Measurements from ENCODE around the gene NUF2.
"Not testable (repeated sequence)": the region's sequence is repeated elsewhere in the genome, so short reads cannot be mapped to it uniquely, and the experiment has no call there.

Gene NUF2

DNA sequence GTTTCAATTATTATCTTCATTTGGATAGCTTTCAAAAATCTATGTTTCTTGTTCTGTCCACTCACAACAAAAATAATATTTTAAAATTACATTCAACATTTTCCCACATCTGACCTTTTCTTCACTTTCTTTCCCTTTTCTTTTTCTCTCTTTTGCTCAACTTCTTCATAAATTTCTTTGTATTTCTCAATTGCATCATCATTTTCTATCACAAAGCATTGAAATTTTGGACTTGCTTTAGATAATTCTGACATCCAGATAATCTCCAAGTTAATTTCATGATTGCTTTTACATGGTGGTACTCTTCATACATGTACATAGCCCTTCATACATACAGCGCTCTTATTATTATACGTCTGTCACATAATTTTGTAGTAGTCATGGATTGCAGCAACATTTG, 30.2 kb downstream of the NUF2 start:
- Histone ChIP-seq H3K4me3 (ENCODE audit: low read length) (no peak overlapping the region), H3K36me3 (ENCODE audit: control insufficient read depth, insufficient read depth, low read length) (no peaks in the 10 kb centered on the region), H3K27ac (ENCODE audit: low read depth, low read length) (no peak overlapping the region), H3K4me1 (ENCODE audit: control insufficient read depth, insufficient read depth, low read length) (no peaks in the 10 kb centered on the region), H3K9ac (ENCODE audit: low read length) (no peak overlapping the region), H3K27me3 (ENCODE audit: control insufficient read depth, insufficient read depth, low read length) (no peaks in the 10 kb centered on the region)

DNA sequence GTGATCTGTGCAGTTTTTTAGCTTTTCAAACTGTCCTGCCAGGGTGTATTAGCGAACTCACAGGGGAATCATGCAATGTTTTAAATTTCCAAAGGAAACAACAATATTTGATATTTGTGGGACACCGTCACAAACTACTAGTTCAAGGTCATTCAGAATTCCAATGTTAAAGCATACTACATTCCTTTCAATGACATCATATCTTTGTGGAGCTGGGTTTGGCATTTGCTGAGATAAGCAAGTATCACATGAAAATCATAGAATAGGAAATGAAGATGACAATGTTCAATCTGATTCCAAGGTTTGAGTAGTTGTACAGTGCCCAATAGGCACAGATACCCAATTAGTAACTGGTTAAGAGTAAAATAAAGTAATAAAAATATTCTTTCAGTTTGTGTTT, 35.6 kb downstream of the NUF2 start:
- Histone ChIP-seq H3K36me3 (ENCODE audit: control insufficient read depth, insufficient read depth, low read length) (no peaks in the 10 kb centered on the region), H3K4me3 (ENCODE audit: low read length) (no peak overlapping the region), H3K4me1 (ENCODE audit: control insufficient read depth, insufficient read depth, low read length) (peaks cover 4% of the 10 kb centered on the region), H3K27ac (ENCODE audit: low read depth, low read length) (no peak overlapping the region), H3K9ac (ENCODE audit: low read length) (no peak overlapping the region), H3K27me3 (ENCODE audit: control insufficient read depth, insufficient read depth, low read length) (no peaks in the 10 kb centered on the region)

DNA sequence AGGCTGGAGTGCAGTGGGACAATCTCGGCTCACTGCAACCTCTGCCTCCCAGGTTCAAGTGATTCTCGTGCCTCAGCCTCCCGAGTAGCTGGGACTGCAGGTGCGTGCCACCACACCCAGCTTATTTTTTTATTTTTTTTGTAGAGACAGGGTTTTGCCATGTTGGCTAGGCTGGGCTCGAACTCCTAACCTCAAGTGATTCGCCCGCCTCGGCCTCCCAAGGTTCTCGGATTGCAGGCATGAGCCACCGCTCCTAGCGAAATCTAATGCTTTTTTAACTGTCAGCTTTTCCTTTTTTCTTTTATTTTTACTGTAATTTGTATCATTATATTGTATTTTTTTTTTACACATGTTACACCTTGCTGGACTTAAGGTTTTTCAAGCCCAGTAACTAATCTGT, 36.4 kb downstream of the NUF2 start:
- H3K4me1 ChIP-seq (ENCODE audit: control insufficient read depth, insufficient read depth, low read length); H3K9ac ChIP-seq (ENCODE audit: low read length); H3K27ac ChIP-seq (ENCODE audit: low read depth, low read length); H3K4me3 ChIP-seq (ENCODE audit: low read length); H3K36me3 ChIP-seq (ENCODE audit: control insufficient read depth, insufficient read depth, low read length); H3K27me3 ChIP-seq (ENCODE audit: control insufficient read depth, insufficient read depth, low read length): not testable (repeated sequence)

DNA sequence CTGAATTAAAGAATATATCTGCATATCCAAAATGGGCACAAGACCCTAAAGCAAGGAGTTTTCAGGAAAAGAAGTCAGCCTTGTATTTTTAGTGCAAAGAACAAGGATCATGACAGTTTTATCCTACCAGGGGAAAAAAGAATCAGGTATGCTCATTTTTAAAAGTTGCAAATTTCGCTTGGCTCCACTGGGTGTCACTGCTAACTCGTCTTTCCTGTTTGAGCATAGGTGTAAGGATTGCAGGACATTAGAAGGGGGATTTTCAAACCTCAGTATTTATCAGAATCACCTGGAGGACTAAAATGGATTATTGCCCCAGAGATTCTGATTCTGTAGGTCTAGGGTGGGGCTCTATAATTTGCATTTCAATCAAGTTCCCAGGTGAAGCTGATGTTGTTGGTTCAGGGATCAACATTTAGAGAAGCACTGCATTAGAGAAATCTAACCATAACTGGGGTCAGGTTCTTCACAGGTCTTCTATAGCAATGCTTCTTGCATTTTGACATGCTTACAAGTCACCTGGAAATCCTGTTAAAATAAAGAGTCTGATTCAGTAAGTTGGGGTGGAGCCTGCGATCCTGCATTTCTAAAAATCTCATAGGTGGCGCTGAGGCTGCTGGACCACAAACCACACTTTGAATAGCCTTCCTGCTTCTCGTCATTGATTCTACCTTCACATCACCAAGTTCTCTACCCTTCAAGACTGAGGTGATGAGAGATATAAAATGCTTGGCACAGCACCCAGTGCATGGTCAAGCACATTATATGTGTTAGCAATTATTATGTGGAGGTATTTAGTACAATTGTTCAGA, 39.6 kb downstream of the NUF2 start:
- no peaks in the 10 kb centered on the region for H3K27me3 ChIP-seq (ENCODE audit: control insufficient read depth, insufficient read depth, low read length)
- no peak overlapping the region for H3K9ac ChIP-seq (ENCODE audit: low read length)

DNA sequence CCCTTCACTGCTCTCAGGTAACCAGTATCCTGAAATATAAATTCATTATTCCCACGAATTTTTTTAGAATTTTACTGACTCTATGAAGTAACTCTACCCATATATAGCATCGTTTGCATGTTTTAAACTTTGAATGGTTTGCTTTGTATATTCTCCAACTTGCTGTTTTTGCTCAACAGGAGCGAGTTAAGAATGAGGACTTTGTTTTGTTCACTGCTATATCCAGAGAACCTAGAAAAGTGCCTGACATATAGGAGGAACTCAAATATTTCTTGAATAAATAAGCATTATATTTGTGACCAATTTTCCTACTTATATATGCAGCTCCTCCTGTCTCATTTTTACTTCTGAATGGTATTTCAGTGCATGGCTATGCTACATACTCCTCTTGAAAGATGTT, 43.4 kb downstream of the NUF2 start:
- Histone ChIP-seq H3K4me3 (ENCODE audit: low read length) (no peak overlapping the region), H3K4me1 (ENCODE audit: control insufficient read depth, insufficient read depth, low read length) (peaks cover 4% of the 10 kb centered on the region), H3K9ac (ENCODE audit: low read length) (no peak overlapping the region), H3K27me3 (ENCODE audit: control insufficient read depth, insufficient read depth, low read length) (no peaks in the 10 kb centered on the region), H3K36me3 (ENCODE audit: control insufficient read depth, insufficient read depth, low read length) (no peaks in the 10 kb centered on the region), H3K27ac (ENCODE audit: low read depth, low read length) (no peak overlapping the region)

More for the DNA sequence above, 39.6 kb downstream of the NUF2 start:
- Histone ChIP-seq H3K4me3 (ENCODE audit: low read length) (no peak overlapping the region), H3K27ac (ENCODE audit: low read depth, low read length) (no peak overlapping the region), H3K36me3 (ENCODE audit: control insufficient read depth, insufficient read depth, low read length) (no peaks in the 10 kb centered on the region), H3K4me1 (ENCODE audit: control insufficient read depth, insufficient read depth, low read length) (peaks cover 4% of the 10 kb centered on the region)

DNA sequence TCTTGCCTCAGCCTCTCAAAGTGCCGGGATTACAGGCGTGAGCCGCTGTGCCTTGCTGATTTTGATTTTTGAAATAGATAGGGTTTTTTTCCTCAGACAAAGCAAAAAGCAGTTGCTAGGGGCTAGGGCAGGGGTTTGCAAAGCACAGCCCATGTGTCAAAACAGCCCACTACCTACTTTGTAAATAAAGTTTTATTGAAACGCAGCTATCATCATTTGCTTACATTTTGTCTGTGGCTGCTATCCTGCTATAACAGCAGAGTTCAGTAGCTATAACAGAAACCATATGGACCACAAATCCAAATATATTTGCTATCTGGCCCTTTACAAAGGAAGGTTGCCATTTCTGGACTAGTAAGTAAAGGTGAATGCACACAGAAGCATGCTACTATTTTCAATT, 44.8 kb downstream of the NUF2 start:
- no peak overlapping the region for H3K4me3 ChIP-seq (ENCODE audit: low read length)
- peaks cover 10% of the 10 kb centered on the region for H3K4me1 ChIP-seq (ENCODE audit: control insufficient read depth, insufficient read depth, low read length)
- H3K27me3 ChIP-seq (ENCODE audit: control insufficient read depth, insufficient read depth, low read length) = no peaks in the 10 kb centered on the region
- no peaks in the 10 kb centered on the region for H3K36me3 ChIP-seq (ENCODE audit: control insufficient read depth, insufficient read depth, low read length)
- no peak overlapping the region for H3K27ac ChIP-seq (ENCODE audit: low read depth, low read length)
- H3K9ac ChIP-seq (ENCODE audit: low read length) = no peak overlapping the region

DNA sequence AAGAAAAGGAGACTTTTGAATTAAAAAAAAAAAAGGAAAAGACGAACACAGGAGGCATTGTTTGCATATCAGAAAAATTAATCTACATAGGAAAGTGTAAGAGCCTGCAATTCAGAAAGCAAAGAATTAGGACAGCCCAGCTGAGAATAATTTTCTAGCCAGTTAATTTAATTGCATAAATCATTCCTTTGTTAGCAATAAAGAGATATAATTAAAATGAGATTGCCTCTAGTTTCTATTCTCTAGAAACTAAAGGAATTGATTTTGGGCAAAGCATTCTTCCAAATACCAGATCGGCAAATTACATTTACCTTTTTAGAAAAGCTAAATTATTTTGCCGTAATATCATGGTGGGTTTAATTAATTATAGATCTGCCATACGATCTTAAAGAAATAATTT, 46.0 kb downstream of the NUF2 start:
- no peaks in the 10 kb centered on the region for H3K36me3 ChIP-seq (ENCODE audit: control insufficient read depth, insufficient read depth, low read length)
- no peaks in the 10 kb centered on the region for H3K27me3 ChIP-seq (ENCODE audit: control insufficient read depth, insufficient read depth, low read length)
- H3K9ac ChIP-seq (ENCODE audit: low read length) = no peak overlapping the region
- H3K27ac ChIP-seq (ENCODE audit: low read depth, low read length) = no peak overlapping the region
- H3K4me3 ChIP-seq (ENCODE audit: low read length) = no peak overlapping the region
- H3K4me1 ChIP-seq (ENCODE audit: control insufficient read depth, insufficient read depth, low read length) = peaks cover 14% of the 10 kb centered on the region

DNA sequence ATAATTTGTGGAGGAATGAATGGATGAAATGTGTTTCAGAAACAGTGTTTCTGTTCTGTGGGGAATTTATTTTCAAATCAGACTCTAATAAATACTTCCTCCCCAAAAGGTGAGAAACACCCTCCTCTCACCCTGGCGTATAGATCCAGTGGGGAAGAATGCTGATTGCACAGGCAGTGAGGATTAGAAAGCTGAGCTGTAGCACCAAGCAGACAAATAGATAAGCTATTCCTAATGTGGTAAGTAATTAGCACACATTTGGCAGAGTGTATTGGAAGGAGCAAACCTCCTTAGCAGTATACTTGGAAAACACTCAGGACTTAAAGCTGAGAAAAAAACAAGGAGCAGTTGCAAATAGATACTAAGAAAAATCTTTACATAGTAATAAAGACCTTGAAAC, 50.8 kb downstream of the NUF2 start:
- no peaks in the 10 kb centered on the region for H3K27me3 ChIP-seq (ENCODE audit: control insufficient read depth, insufficient read depth, low read length)
- H3K27ac ChIP-seq (ENCODE audit: low read depth, low read length) = no peak overlapping the region
- no peaks in the 10 kb centered on the region for H3K36me3 ChIP-seq (ENCODE audit: control insufficient read depth, insufficient read depth, low read length)
- peaks cover 16% of the 10 kb centered on the region for H3K4me1 ChIP-seq (ENCODE audit: control insufficient read depth, insufficient read depth, low read length)
- H3K4me3 ChIP-seq (ENCODE audit: low read length) = no peak overlapping the region
- H3K9ac ChIP-seq (ENCODE audit: low read length) = no peak overlapping the region

DNA sequence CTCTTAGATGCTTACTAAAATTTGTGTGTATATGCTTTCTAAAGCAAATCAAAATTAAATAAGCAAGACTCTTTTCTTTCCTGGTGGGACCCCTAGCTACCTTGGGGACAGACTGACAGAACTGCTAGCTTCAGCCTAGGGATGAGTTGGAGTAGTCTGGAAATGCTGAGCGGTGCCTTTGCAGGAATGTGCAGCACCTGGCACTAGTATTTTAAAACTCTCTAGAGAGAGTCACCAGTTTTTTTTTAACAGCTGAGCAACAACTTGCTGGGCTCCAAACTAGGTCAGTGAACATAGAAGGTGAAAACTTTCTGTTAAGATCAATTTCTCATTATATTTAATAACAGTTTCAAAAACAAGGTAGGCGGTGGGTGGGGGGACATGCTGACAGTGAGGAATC, 56.8 kb downstream of the NUF2 start:
- no peaks in the 10 kb centered on the region for H3K36me3 ChIP-seq (ENCODE audit: control insufficient read depth, insufficient read depth, low read length)
- peaks cover 18% of the 10 kb centered on the region for H3K4me1 ChIP-seq (ENCODE audit: control insufficient read depth, insufficient read depth, low read length)
- H3K27me3 ChIP-seq (ENCODE audit: control insufficient read depth, insufficient read depth, low read length) = no peaks in the 10 kb centered on the region
- no peak overlapping the region for H3K4me3 ChIP-seq (ENCODE audit: low read length)
- H3K27ac ChIP-seq (ENCODE audit: low read depth, low read length) = no peak overlapping the region
- no peak overlapping the region for H3K9ac ChIP-seq (ENCODE audit: low read length)

DNA sequence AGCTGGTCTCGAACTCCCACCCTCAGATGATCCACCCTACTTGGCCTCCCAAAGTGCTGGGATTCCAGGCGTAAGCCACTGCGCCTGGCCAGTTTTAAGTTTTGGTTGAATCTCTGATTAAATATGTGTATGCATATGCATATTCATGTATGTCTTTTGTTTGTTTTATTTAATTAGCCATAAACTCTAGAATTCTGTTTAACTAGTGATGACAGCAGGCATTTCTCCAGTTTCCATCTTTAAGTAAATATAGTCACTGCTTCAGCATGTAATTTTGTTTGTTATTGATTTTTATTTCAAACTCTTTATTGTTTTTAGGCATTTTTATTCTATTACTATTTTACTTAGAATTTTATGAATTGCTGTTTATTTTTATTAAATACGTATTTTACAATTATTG, 58.0 kb downstream of the NUF2 start:
- Histone ChIP-seq H3K9ac (ENCODE audit: low read length) (no peak overlapping the region), H3K27me3 (ENCODE audit: control insufficient read depth, insufficient read depth, low read length) (no peaks in the 10 kb centered on the region), H3K4me3 (ENCODE audit: low read length) (no peak overlapping the region), H3K27ac (ENCODE audit: low read depth, low read length) (no peak overlapping the region), H3K36me3 (ENCODE audit: control insufficient read depth, insufficient read depth, low read length) (no peaks in the 10 kb centered on the region), H3K4me1 (ENCODE audit: control insufficient read depth, insufficient read depth, low read length) (peaks cover 18% of the 10 kb centered on the region)

DNA sequence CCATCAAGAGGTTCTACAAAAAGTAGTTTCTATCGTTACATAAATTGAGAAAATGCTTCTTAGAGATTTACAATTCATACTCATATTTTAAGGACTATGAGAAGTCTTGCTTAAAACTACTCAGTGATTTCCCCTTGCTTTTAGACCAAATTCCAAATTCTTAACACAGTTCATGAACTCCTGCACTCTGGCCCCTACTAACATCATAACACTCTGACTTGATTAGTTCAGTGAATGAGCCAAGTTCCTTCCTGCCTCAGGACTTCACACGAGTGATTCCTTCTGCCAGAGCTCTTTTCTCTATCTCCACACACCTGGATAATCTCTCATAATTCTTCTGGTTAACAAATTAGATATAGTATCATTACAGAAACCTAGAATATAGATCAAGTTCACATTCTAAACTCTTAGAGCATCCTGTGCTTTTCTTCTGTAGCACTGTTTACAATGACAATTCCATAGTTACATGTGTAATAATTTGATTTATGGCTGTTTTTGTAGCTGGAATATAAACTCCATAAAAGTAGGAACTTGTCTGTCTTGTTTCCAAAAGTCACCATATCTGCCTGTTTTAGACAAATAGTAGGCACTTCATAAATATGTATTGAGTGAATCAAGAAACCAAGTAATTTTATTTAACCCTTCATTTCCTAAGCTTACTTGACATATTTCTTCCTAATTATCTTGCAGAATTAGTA, 59.9 kb downstream of the NUF2 start:
- no peak overlapping the region for H3K4me3 ChIP-seq (ENCODE audit: low read length)

DNA sequence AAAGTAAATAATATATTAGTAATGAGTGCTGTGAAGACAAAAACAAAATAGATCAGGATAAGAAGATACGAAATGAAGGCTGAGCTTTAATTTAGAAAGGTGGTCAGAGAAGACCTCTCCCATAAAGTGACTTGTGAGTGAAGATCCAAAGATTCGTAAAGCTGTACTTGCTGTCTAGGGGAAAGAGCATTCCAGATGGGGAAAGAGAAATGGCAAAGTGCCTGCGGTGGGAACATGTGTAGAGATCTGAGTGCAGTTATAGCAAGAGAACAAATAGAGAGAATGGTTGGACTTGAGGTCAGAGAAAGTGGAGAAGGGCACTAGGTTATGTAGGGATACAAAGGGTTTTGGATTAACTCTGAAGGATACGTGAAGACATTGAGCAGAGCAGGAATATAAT, 60.6 kb downstream of the NUF2 start:
- Histone ChIP-seq H3K27ac (ENCODE audit: low read depth, low read length) (peak overlapping the region; percentile 58), H3K36me3 (ENCODE audit: control insufficient read depth, insufficient read depth, low read length) (no peaks in the 10 kb centered on the region), H3K4me3 (ENCODE audit: low read length) (no peak overlapping the region), H3K27me3 (ENCODE audit: control insufficient read depth, insufficient read depth, low read length) (no peaks in the 10 kb centered on the region), H3K4me1 (ENCODE audit: control insufficient read depth, insufficient read depth, low read length) (peaks cover 16% of the 10 kb centered on the region), H3K9ac (ENCODE audit: low read length) (no peak overlapping the region)

More for the DNA sequence above, 59.9 kb downstream of the NUF2 start:
- peaks cover 16% of the 10 kb centered on the region for H3K4me1 ChIP-seq (ENCODE audit: control insufficient read depth, insufficient read depth, low read length)
- no peaks in the 10 kb centered on the region for H3K27me3 ChIP-seq (ENCODE audit: control insufficient read depth, insufficient read depth, low read length)
- no peak overlapping the region for H3K9ac ChIP-seq (ENCODE audit: low read length)
- peak overlapping the region; percentile 58 for H3K27ac ChIP-seq (ENCODE audit: low read depth, low read length)
- H3K36me3 ChIP-seq (ENCODE audit: control insufficient read depth, insufficient read depth, low read length) = no peaks in the 10 kb centered on the region

DNA sequence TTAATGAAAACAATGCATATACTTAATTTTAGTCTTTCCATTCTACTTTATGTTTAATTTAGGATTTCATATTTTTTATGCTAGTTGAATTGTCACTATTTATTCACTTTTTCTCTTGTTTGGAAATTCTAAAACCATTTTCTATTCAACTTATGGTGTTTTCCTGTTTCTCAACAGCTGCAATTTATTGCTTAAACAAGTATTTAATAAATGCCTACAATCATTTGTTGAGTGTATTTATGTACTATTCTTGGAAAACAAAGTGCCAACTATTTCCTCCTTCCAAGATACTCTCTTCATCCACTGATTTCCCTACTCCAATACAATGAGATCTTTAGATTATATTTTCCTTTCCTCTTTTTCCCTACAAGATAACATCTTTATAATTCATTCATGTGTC, 65.4 kb downstream of the NUF2 start:
- Histone ChIP-seq H3K4me3 (ENCODE audit: low read length) (no peak overlapping the region), H3K9ac (ENCODE audit: low read length) (no peak overlapping the region), H3K4me1 (ENCODE audit: control insufficient read depth, insufficient read depth, low read length) (peaks cover 4% of the 10 kb centered on the region), H3K27ac (ENCODE audit: low read depth, low read length) (no peak overlapping the region), H3K36me3 (ENCODE audit: control insufficient read depth, insufficient read depth, low read length) (no peaks in the 10 kb centered on the region), H3K27me3 (ENCODE audit: control insufficient read depth, insufficient read depth, low read length) (no peaks in the 10 kb centered on the region)
